ENCODE measurements around the gene MPP7. TPM values are rescaled to one million over a fixed set of nuclear protein-coding genes. Genes with fewer than 3 reads are reported as not detected.

MPP7 gene
- total RNA-seq, 1 donor from 2014 or later: 0.35 TPM

GRCh38 chr10:28307267-28307666 lies 4.4 kb upstream of the MPP7 start:
- no peak for DNase-seq (ENCODE audit: extremely low read depth, low read depth, low spot score)

- DNase-seq (ENCODE audit: extremely low read depth, low read depth, low spot score): no peak
Observed at GRCh38 chr10:28305553-28305952, 2.7 kb upstream of the MPP7 start.

DNA sequence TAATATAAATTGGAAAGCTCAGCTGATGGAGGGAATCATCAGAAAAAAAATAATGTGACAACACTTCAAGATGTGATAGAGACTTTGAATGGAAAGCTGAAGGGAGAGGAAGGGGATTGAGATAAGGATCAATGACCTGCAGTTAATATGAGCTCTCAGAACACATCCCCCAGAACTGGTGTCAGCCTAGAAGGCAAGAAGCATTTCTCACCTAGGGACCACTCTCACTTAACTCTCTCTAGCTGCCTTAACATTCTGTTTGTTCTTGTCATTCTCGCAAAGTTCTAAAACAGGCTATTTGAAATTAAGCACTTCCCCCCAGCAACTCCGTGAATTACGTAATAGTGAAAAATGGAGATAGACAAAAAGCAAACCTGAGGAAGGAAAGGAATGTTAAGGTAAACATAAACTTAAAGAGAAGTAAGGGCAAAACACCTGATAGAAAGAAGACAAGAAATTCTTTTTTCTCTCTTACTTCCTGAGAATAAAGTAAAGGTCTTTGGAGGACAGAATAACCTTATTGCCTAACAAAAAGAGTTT lies 1.2 kb upstream of the MPP7 start:
- DNase-seq (ENCODE audit: extremely low read depth, low read depth, low spot score): no peak

DNA sequence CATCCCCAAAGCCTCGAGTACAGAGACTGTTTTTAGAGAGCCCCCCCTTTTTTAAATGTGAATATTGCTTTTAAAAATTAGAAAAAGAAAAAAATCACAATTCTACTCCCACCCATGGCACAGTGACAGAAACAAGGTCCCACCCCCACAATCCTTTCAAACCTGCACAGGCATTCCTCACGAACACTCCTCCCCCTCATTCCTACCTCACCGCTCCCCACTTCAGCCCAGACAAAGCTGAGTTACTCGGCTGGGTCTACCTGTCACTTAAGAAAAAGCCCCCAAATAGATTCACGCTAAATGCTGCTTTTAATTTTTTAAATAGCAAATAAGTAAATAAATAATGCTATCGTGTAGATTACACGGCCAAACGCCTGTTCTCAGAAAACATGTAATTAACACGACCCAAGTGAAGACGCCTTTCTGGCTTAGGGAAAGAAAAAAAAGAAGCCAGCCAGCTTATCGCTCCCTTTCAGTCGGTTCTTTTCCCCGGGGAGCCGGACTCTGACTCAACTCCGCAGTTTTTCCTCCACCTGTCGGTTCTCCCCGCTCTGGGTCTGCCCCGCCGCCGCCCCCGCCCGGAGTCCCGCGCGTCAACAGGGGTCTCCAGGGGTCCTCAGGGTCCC lies 739 bp downstream of the MPP7 start:
- no peak for DNase-seq (ENCODE audit: extremely low read depth, low read depth, low spot score)

DNA sequence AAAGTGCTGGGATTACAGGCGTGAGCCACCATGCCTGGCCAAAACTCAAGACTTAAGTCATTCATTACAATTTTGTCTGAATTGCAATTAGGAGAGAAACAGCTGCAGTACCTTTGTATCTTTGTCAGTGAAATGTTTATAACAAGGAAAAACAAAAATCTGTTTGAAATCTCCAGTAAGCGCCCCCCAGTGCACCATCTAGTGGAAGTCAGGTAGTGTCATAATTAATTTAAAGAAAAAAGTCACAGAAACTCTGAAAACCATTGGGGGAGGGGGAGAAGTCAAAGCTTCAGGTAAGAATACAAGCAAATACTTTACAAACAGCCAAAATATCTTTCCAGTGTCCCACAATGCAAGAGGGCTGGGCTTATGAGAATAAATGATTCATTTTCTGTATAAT lies 2.8 kb downstream of the MPP7 start:
- DNase-seq (ENCODE audit: extremely low read depth, low read depth, low spot score): no peak

DNA sequence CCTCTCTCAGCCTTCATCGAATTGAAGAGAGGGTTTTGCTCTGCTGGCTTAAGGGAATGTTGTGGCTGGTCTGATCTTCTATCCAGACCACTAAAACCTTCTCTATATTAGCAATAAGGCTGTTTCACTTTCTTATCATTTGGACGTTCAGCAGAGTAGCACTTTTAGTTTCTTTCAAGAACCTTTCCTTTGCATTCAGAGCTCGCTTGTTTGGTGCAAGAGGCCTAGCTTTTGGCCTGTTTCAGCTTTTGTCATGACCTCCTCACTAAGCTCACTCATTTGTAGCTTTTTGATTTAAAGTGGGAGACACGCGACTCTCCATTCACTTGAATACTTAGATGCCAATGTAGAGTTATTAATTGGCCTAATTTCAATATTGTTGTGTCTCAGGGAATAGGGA lies 3.9 kb downstream of the MPP7 start:
- no peak for DNase-seq (ENCODE audit: extremely low read depth, low read depth, low spot score)

DNA sequence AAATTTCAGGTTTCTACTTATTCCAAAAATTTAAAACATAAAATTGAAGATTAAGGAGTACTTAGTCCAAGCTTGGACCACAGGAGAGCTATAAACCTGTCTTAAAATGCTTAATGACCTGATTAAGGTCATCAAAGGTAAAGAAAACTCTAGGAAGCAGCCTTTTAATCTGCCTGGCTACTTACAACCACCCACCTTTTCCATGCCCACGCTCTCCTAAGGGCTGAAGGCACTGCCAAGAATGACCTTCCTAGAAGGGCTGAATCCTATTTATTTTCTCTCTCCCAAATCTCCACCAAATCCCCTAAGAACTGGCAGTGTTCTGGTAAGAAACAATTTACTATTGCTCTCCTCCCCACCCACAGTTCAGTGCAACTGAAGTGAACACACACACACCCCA lies 6.8 kb downstream of the MPP7 start:
- no peak for DNase-seq (ENCODE audit: extremely low read depth, low read depth, low spot score)

GRCh38 chr10:28295336-28295735 lies 7.5 kb downstream of the MPP7 start:
- no peak for DNase-seq (ENCODE audit: extremely low read depth, low read depth, low spot score)

- DNase-seq (ENCODE audit: extremely low read depth, low read depth, low spot score): no peak
Observed at GRCh38 chr10:28294809-28295208, 8.1 kb downstream of the MPP7 start.

DNA sequence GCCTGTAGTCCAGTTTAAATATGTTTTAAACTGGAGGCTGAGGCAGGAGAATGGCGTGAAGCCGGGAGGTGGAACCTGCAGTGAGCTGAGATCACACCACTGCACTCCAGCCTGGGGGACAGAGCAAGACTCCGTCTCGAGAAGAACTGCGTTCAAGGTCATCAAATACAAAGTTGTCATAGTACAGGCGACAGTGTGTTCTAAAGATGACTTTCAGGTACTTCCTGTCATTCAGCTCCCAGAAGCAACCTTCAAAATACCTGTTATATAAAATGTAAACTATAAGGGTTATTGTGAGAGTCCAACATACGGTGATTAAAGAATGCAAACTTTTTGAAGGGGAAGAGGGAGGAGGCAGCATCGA lies 8.7 kb downstream of the MPP7 start:
- DNase-seq (ENCODE audit: extremely low read depth, low read depth, low spot score): no peak

DNA sequence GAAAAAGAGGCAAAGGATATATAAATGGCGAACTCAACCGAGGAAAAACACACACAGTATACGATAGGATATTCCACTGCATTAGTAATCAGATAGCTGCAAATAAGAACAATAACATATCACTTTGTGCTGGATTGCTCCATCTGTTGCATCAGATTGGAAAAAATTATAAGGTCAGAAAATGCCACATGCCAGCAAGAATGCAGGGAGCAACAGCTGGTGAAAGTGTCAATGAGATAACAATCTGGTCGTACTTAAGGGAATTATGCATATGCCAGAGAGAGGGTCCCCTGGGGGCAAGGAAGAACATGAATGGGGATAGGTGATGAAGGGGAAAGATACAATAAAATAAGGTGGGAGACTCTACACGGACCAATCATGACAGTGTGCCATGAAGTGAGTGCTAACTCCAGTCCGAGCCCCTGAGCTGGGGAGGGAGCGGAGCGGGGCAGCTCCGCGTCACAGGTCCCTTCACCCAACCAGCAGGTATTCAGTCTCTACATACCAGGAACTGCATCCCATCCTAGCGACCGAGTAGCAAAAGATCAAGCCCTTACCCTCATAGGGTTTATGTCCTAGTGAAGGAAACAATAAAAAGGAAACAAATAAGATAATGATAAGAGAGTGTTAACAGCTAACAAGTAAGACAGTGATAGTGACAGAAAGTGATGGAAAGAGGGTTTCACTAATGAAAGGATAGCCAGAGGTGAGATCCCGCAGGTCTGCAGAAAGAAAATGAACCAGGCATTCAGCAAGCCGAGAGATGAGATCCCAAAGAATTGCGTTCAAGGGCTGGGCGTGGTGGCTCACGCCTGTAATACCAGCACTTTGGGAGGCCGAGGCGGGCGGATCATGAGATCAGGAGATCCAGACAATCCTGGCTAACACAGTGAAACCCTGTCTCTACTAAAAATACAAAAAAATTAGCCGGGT lies 9.4 kb downstream of the MPP7 start:
- no peak for DNase-seq (ENCODE audit: extremely low read depth, low read depth, low spot score)

DNA sequence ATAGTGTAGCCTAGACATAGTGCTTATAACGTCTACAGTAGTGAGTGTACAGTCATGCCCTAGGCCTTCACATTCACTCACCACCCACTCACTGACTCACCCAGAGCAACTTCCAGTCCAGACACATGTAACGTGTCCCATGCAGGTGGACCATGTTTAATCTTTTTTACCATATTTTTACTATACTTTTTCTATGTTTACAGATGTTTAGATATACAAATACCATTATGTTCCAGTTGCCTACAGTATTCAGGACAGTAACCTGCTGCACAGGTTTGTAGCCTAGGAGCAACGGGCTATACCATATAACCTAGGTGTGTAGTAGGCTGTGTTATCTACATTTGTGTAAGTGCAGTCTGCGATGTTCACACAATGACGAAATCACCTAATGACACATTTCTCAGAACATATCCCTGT lies 11.0 kb downstream of the MPP7 start:
- DNase-seq (ENCODE audit: extremely low read depth, low read depth, low spot score): no peak

DNA sequence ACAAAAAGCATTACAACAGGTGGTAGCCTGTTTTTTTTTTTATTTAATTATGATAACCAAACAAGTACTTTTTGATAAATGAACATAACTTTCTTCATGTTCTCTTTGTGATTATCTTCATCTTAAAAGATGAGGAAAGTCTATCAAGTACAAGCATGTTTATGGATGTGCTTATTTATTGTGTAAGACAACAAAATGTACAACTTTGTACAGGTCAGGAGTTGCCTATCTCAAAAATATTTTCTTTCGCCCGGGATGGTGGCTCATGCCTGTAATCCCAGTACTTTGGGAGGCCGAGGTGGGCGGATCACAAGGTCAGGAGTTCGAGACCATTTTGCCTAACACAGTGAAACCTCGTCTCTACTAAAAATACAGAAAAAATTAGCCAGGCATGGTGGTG lies 17.0 kb downstream of the MPP7 start:
- DNase-seq (ENCODE audit: extremely low read depth, low read depth, low spot score): no peak

DNA sequence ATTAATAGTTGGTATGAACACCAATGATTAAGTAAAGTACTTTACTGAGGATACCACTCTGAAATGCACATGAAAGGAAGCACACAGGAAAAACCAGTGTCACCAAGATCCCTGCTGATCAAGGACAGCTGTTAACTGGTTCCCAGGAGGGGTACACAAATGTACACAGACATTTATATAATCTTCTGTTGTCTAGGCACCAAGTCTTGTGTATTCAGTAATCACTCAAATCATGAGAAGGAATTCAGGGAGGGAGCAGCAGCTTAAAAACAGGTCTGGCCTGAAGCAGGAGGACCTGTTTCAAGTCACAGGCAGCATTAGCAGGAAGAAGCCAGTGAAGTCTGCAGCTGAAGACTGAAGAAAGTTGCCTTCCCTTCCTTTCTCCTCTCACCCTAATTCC lies 18.7 kb downstream of the MPP7 start:
- DNase-seq (ENCODE audit: extremely low read depth, low read depth, low spot score): no peak

DNA sequence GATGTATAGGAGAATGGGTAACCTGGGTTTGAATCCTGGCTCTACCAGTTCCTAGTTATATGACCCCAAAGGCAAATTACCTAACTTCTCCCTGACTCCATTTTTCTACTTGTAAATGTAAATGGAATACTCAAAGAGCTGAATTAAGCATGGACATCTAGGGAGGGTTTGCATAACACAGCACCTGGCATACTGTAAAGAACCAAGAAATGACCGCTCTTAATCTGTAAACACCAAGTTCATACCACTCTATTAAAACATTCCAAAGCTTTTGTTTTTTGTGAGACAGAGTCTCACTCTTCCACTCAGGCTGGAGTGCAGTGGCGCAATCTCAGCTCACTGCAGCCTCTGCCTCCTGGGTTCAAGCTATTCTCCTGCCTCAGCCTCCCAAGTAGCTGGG lies 19.6 kb downstream of the MPP7 start:
- no peak for DNase-seq (ENCODE audit: extremely low read depth, low read depth, low spot score)

- no peak for DNase-seq (ENCODE audit: extremely low read depth, low read depth, low spot score)
Observed at GRCh38 chr10:28282336-28282735, 20.5 kb downstream of the MPP7 start.

DNA sequence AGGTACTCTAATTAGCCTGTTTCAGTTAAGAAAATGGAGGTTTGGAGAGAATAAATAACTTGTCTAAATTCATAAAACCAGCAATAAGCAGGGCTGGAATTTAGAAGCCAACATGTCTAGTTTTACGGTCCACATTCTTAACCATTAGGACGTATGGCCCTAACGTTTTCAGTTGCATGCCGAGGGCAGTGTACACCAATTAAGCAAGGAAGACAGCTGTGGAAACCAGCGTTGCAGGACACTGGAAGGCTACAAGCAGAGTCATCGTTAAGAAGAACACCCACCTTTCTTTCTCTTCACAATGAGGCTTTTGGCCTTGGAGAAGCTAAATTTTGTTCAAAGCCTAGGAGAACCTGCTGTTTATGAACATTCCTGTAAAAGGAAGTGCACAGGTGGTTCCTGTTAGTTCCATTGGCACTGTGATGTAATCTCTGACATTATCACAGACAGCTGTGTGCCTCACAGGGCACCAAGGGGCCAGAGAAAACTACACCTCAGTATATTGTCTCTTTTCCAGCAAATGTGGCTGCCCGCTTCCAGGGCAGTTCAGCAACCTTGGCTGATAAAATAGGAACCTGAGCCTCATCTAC lies 21.0 kb downstream of the MPP7 start:
- no peak for DNase-seq (ENCODE audit: extremely low read depth, low read depth, low spot score)

- no peak for DNase-seq (ENCODE audit: extremely low read depth, low read depth, low spot score)
Observed at GRCh38 chr10:28280652-28281051, 22.2 kb downstream of the MPP7 start.

DNA sequence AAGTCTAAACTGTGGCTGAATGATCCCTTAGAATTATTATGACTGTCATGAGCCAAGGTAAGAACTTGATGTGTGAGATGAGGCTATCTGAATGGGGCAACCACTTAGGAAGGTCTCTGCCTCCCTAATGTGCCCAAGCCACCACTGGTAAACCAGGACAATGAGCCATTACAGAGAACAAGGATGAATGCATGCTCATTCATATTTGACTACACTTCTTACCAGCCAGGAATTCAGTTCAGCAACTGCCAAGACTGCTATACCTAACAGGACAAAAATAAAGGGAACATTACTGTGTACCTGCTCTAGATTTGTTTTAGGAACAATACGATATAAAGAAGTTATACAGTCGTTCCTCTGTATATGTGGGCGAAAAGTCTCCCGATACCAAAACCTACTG lies 23.0 kb downstream of the MPP7 start:
- DNase-seq (ENCODE audit: extremely low read depth, low read depth, low spot score): no peak

DNA sequence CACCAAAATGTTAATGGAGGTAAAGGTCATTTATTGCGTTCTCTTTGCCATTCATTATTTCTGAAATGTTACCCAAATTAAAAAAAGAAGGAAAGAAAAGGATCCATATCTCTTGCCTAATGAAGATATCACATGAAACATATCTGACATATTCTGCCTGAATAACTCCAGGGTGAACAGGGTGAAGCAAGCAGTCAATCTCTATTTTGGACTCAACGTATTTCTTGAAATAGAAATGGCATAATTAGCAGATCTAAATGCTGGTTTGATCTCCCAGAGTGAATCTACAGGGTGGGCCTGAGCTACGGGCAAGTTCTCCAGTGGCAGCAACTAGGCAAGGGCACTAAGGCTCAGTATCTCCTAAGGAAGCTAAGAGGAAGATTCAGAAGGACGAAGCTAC lies 24.0 kb downstream of the MPP7 start:
- DNase-seq (ENCODE audit: extremely low read depth, low read depth, low spot score): no peak

DNA sequence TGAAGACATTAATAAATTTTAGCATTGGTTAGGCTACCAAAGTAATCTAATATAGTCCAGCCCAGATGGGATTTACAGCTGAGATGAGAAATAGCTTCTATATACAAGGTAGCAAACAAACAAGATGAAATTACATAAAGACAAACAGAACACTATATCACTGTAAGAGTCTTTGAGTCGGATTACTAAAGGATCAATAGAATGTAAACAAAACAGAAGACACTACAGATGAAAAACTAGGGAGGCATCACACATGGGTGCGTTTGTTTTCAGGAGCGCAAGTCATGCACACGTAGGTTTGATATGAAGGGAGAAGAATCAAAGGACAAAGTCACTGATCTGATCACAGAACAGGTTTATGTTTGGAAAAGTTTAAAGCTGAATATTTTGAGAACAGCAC lies 26.5 kb downstream of the MPP7 start:
- no peak for DNase-seq (ENCODE audit: extremely low read depth, low read depth, low spot score)

- DNase-seq (ENCODE audit: extremely low read depth, low read depth, low spot score): no peak
Observed at GRCh38 chr10:28274475-28274874, 28.4 kb downstream of the MPP7 start.

Measured in glomerular endothelial cell (primary cell).